ENCODE measurements around the gene NRN1. TPM values are rescaled to one million over a fixed set of nuclear protein-coding genes. Genes with fewer than 3 reads are reported as not detected.

The NRN1 gene
- total RNA-seq, 2 experiments from 2014 or later: not detected

DNA sequence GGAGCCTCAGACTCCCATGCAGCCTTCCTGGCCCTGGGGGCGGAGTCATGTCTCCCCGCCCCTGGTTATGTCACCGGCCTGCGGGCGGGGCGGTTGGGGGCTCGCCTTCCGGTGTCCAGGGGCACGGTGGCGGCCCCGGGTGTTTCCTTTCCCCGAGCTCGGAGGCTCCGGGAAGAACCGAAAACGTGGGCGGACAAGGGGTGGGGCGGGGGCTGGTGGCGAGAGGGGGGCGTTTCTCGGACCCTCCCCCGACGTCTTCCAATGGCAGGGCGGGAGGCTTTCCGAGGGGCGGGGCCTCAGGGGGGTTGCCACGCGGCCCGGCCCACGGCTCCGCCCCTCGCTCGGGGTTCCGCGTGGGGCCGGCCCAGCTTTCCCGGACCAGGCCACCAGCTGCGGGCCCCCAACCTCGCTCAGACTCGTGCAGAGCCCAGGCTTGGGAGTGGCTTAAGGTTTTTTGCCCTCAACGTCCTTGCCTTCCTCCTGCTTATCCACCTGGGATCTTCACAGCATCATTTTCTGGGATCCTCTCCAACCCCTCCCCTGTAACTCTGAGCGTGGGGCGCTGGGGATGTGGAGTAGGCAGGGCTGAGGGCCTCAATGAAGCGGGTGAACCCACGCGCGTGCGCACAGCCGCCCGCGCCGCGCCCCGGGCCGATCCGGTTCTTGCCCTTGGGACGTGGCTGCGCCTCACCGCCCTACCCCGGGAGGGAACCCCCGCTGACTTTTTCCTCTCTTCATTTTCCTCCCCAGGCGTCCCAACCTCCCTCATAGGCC lies 2.1 kb upstream of the NRN1 start:
- CTCF ChIA-PET: no interaction called here
- Mint-ChIP-seq H3K36me3 (ENCODE audit: low read depth) (no peaks in the 10 kb centered on the region), H3K4me1 (ENCODE audit: low read depth) (peaks cover 45% of the 10 kb centered on the region), H3K4me3 (peak overlapping the region; percentile 69), H3K27ac (no peak overlapping the region), H3K9me3 (peaks cover 4% of the 10 kb centered on the region), H3K27me3 (peaks cover 80% of the 10 kb centered on the region)
- H3K9me3 ChIP-seq (ENCODE audit: control insufficient read depth in 1 of 2, insufficient read depth in 1 of 2, low read length in 2 of 2): peaks cover 3 to 36% of the 10 kb centered on the region in 2 experiments
- peaks cover 47% of the 10 kb centered on the region for H3K4me1 ChIP-seq (ENCODE audit: insufficient read depth, low read length)
- H3K27ac ChIP-seq (ENCODE audit: low read depth in 1 of 2, low read length in 2 of 2): no peak overlapping the region
- TF ChIP-seq, protein P1, sequence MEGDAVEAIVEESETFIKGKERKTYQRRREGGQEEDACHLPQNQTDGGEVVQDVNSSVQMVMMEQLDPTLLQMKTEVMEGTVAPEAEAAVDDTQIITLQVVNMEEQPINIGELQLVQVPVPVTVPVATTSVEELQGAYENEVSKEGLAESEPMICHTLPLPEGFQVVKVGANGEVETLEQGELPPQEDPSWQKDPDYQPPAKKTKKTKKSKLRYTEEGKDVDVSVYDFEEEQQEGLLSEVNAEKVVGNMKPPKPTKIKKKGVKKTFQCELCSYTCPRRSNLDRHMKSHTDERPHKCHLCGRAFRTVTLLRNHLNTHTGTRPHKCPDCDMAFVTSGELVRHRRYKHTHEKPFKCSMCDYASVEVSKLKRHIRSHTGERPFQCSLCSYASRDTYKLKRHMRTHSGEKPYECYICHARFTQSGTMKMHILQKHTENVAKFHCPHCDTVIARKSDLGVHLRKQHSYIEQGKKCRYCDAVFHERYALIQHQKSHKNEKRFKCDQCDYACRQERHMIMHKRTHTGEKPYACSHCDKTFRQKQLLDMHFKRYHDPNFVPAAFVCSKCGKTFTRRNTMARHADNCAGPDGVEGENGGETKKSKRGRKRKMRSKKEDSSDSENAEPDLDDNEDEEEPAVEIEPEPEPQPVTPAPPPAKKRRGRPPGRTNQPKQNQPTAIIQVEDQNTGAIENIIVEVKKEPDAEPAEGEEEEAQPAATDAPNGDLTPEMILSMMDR (IDR thresholded peaks at IDR 0.05): no peak
- ATAC-seq (ENCODE audit: poor library complexity) (peak; percentile 54), DNase-seq (peak in 5 of 14 experiments; percentile 32 to 63 (median 54))
- intact Hi-C loops (cut with DNase I, micrococcal nuclease): loop anchor here (2.0 to 10.0 kb wide), 5 partner anchors 14 to 1234 kb away; partner anchors contain the start of genes CDYL (in 1 of the 2), FARS2 (in 1 of the 2), LYRM4 (in 1 of the 2) and RPP40 (in 1 of the 2)
- H3K4me3 ChIP-seq (ENCODE audit: low read length): peak overlapping the region; percentile 47
- no peaks in the 10 kb centered on the region for H3K36me3 ChIP-seq (ENCODE audit: insufficient read depth, low read length)
- peaks cover 54 to 71% of the 10 kb centered on the region in 2 experiments for H3K27me3 ChIP-seq (ENCODE audit: control insufficient read depth in 1 of 2, insufficient read depth in 2 of 2, low read length in 2 of 2)
- POLR2A ChIA-PET: interaction anchor here (1.6 to 3.0 kb wide), 2 partner anchors 11 to 13 kb away, joined by 4 to 16 read pairs; no protein-coding TSS in a partner anchor

DNA sequence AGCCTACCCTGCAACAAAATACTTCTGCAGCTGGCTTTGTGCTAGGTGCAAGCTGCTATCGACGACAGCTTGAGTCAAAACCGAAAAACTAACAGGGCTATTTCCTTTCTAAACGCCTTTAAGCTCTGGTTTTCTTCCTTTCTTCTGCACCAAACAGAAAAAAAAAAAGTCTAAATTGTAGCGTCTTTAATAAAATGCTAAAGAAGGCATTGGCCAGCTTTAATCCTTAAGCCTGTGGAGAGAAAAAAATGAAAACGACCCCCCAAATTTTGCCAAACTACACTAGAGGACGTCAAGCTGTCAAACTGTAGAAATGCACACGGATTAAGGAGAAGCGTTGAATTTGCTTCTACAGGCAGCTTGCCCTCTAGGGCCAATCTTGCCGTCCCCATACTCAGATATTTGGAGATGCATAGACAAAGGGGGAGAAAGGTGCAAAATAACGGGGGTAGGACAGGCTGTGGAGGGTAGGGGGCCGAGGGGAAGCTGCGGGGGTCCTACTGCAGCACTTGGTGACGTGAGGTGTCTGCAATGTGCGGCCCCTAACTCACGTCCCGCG lies 1.4 kb upstream of the NRN1 start:
- Histone ChIP-seq H3K27ac (ENCODE audit: low read depth in 1 of 2, low read length in 2 of 2) (no peak overlapping the region), H3K9me3 (ENCODE audit: control insufficient read depth in 1 of 2, insufficient read depth in 1 of 2, low read length in 2 of 2) (peaks cover 3 to 42% of the 10 kb centered on the region in 2 experiments), H3K4me1 (ENCODE audit: insufficient read depth, low read length) (peaks cover 54% of the 10 kb centered on the region), H3K36me3 (ENCODE audit: insufficient read depth, low read length) (no peaks in the 10 kb centered on the region), H3K4me3 (ENCODE audit: low read length) (peak overlapping the region; percentile 47), H3K27me3 (ENCODE audit: control insufficient read depth in 1 of 2, insufficient read depth in 2 of 2, low read length in 2 of 2) (peaks cover 61 to 77% of the 10 kb centered on the region in 2 experiments)
- H3K4me3 Mint-ChIP-seq: peak overlapping the region; percentile 82
- peak overlapping the region; percentile 9 for H3K27ac Mint-ChIP-seq
- H3K36me3 Mint-ChIP-seq (ENCODE audit: low read depth): no peaks in the 10 kb centered on the region
- H3K9me3 Mint-ChIP-seq: peaks cover 4% of the 10 kb centered on the region
- ATAC-seq (ENCODE audit: poor library complexity) (peak; percentile 6), DNase-seq (peak in 1 of 14 experiments; percentile 17)
- ChIA-PET POLR2A (interaction anchor here (1.6 to 3.0 kb wide), 2 partner anchors 10 to 13 kb away, joined by 4 to 16 read pairs; no protein-coding TSS in a partner anchor), CTCF (no interaction called here)
- H3K27me3 Mint-ChIP-seq: peaks cover 80% of the 10 kb centered on the region
- peaks cover 50% of the 10 kb centered on the region for H3K4me1 Mint-ChIP-seq (ENCODE audit: low read depth)
- intact Hi-C loops (cut with DNase I, micrococcal nuclease): loop anchor here (2.0 to 10.0 kb wide), 5 partner anchors 13 to 1233 kb away; partner anchors contain the start of genes CDYL (in 1 of the 2), FARS2 (in 1 of the 2), LYRM4 (in 1 of the 2) and RPP40 (in 1 of the 2)
- TF ChIP-seq, protein P1 (IDR thresholded peaks at IDR 0.05): no peak

DNA sequence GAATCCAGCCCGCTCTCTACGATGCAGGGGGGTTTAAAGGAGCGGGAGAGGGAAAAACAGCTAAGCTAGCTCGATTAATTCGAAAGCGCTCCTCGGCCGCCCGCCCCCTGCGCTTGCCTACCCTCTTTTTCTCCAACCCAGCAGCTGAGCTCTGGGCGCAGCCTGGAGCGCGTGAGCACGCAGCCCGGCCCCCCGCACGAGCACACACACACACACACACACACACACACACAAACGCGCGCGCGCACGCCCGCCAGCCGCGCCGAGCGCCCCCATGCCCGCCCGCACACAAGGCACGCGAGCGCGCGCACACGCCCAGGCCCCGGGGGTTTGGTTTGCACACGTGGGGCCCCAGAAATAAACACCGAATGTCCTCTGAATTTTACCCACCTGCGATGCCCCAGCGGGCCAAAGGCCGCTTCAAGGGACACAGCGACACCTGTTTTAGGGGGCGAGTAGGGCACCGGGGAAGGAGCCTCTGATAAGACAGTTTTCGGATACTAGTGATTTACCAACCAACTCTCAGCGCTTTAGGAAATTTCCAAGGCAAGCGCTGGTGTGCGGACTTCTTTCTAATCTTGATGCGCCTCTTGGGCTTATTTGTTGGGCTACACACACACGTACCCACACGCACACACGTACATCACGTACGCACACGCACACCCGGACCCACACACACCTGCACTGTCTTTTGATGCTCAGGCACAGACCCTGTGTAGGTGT lies 802 bp upstream of the NRN1 start:
- Mint-ChIP-seq H3K4me1 (ENCODE audit: low read depth) (peaks cover 56% of the 10 kb centered on the region), H3K36me3 (ENCODE audit: low read depth) (no peaks in the 10 kb centered on the region), H3K4me3 (peak overlapping the region; percentile 82), H3K27me3 (peaks cover 83% of the 10 kb centered on the region), H3K27ac (peak overlapping the region; percentile 9), H3K9me3 (peaks cover 4% of the 10 kb centered on the region)
- peaks cover 3 to 49% of the 10 kb centered on the region in 2 experiments for H3K9me3 ChIP-seq (ENCODE audit: control insufficient read depth in 1 of 2, insufficient read depth in 1 of 2, low read length in 2 of 2)
- ChIA-PET CTCF (interaction anchor here (1.0 kb wide), 1 partner anchor 9 kb away, joined by 4 read pairs; no protein-coding TSS in a partner anchor), POLR2A (interaction anchor here (0.6 to 3.0 kb wide), 3 partner anchors 10 to 175 kb away, joined by 3 to 16 read pairs (median 4); no protein-coding TSS in a partner anchor)
- peak overlapping the region; percentile 47 for H3K4me3 ChIP-seq (ENCODE audit: low read length)
- TF ChIP-seq, protein P1 (IDR thresholded peaks at IDR 0.05): peak; percentile 32
- ATAC-seq (ENCODE audit: poor library complexity) (peak; percentile 29), DNase-seq (peak in 4 of 14 experiments; percentile 34 to 60 (median 50))
- peaks cover 67 to 84% of the 10 kb centered on the region in 2 experiments for H3K27me3 ChIP-seq (ENCODE audit: control insufficient read depth in 1 of 2, insufficient read depth in 2 of 2, low read length in 2 of 2)
- H3K36me3 ChIP-seq (ENCODE audit: insufficient read depth, low read length): no peaks in the 10 kb centered on the region
- H3K4me1 ChIP-seq (ENCODE audit: insufficient read depth, low read length): peaks cover 60% of the 10 kb centered on the region
- no peak overlapping the region for H3K27ac ChIP-seq (ENCODE audit: low read depth in 1 of 2, low read length in 2 of 2)
- intact Hi-C loops (cut with DNase I, micrococcal nuclease): loop anchor here (2.0 to 10.0 kb wide), 5 partner anchors 13 to 1233 kb away; partner anchors contain the start of genes CDYL (in 1 of the 2), FARS2 (in 1 of the 2), LYRM4 (in 1 of the 2) and RPP40 (in 1 of the 2)
